GM21717 (cell line): ENCODE data around the gene ITPRID2.

Experiments
- ATAC-seq: cut with Tn5 transposase; IDR thresholded peaks from one replicate; pipeline ENCODE4 v1.9.1; 2021; ENCODE audit warnings: mild to moderate bottlenecking, moderate library complexity; ENCODE audit not compliant: unreplicated experiment

The ITPRID2 gene

GRCh38 chr2:181879295-181879694 is 12.2 kb upstream of the ITPRID2 start:
- no peak for ATAC-seq

- no peak for ATAC-seq
These were observed 9.1 kb upstream of the ITPRID2 start for GRCh38 chr2:181882246-181883020.

- ATAC-seq = no peak
These were observed 6.9 kb upstream of the ITPRID2 start for GRCh38 chr2:181884601-181885000.

GRCh38 chr2:181885096-181885495 is 6.4 kb upstream of the ITPRID2 start:
- ATAC-seq = no peak

- ATAC-seq = no peak
These were observed 5.3 kb upstream of the ITPRID2 start for GRCh38 chr2:181886192-181886591.

- ATAC-seq = no peak
These were observed 4.5 kb upstream of the ITPRID2 start for GRCh38 chr2:181887045-181887444.

GRCh38 chr2:181889776-181890175 is 1.8 kb upstream of the ITPRID2 start:
- ATAC-seq = no peak

- ATAC-seq = no peak
These were observed 1.3 kb upstream of the ITPRID2 start for GRCh38 chr2:181890271-181890670.

GRCh38 chr2:181891966-181892798 is 652 bp downstream of the ITPRID2 start:
- peak; percentile 68 for ATAC-seq

GRCh38 chr2:181892799-181893435 is 1.4 kb downstream of the ITPRID2 start:
- no peak for ATAC-seq

GRCh38 chr2:181894381-181894780 is 2.9 kb downstream of the ITPRID2 start:
- ATAC-seq = no peak

- ATAC-seq = no peak
These were observed 4.3 kb downstream of the ITPRID2 start for GRCh38 chr2:181895818-181896217.

GRCh38 chr2:181896286-181896685 is 4.8 kb downstream of the ITPRID2 start:
- no peak for ATAC-seq

GRCh38 chr2:181900007-181900651 is 8.6 kb downstream of the ITPRID2 start:
- ATAC-seq = no peak

- ATAC-seq = no peak
These were observed 11.1 kb downstream of the ITPRID2 start for GRCh38 chr2:181902625-181903024.

GRCh38 chr2:181904022-181904632 is 12.6 kb downstream of the ITPRID2 start:
- no peak for ATAC-seq

- peak; percentile 75 for ATAC-seq
These were observed 15.5 kb downstream of the ITPRID2 start for GRCh38 chr2:181907057-181907456.

- ATAC-seq = no peak
These were observed 16.1 kb downstream of the ITPRID2 start for GRCh38 chr2:181907635-181908034.

- ATAC-seq = peak; percentile 51
These were observed 18.7 kb downstream of the ITPRID2 start for GRCh38 chr2:181910028-181910831.

- no peak for ATAC-seq
These were observed 20.3 kb downstream of the ITPRID2 start for GRCh38 chr2:181911830-181912229.
